Central memory CD4-positive, alpha-beta T cell (primary cell): ENCODE results near the gene ONECUT1.

Source experiments
- DNase-seq: peaks from one replicate; pipeline ENCODE4 v3.0.0; 2022

Gene ONECUT1

DNA sequence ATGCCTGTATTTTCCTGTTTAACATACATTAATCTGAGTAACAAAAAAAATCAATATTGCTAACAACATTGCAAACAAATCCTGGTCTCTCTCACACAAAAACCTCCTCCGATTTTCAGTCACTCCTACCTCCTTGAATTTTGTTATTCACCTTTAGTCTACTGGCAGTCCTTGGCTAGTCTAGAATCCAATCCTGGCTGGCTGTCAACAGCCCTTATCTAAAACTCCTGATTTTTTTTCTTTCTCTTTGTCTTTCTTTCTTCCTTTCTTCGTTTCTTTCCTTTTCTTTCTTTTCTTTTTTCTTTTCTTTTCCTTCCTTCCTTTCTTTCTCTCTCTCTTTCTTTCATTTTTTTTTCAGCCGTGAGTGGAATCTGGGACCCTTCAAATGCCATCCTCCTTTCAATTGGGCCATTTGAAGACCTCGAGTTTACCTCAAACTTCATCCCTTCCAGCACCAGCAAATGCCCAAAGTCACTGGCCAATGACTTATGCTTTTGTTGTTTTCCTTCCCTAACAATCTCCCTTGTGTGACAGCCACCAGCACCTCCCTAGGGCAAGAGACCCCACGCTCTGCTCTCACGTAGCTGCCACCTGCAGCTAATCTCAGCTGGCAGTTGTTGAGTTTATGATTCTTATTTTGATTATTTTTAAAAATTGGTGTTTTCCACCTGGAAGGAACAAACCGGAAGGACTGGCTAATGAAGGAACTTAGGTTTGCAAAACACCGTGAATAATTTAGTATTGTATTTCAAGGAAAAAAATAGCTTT, 6.8 kb upstream of the ONECUT1 start:
- DNase-seq: no peak

DNA sequence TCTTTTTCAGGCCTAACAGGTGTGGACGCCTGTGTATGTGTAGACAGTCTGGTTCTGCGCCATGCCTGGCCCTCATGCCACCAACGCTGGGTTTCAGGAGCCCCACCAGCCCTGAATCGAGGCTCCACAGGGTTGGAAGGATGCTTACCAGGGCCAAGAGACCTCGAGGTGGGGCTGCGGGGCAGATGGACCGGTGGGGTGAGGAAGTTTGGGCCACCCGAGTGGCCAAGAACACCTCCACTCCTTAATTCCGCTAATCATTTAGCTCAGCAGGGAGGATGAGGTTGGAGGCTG, 6.0 kb upstream of the ONECUT1 start:
- DNase-seq: no peak

GRCh38 chr15:52795464-52796227, 5.5 kb upstream of the ONECUT1 start:
- DNase-seq: no peak

GRCh38 chr15:52794665-52795463, 4.7 kb upstream of the ONECUT1 start:
- no peak for DNase-seq

DNA sequence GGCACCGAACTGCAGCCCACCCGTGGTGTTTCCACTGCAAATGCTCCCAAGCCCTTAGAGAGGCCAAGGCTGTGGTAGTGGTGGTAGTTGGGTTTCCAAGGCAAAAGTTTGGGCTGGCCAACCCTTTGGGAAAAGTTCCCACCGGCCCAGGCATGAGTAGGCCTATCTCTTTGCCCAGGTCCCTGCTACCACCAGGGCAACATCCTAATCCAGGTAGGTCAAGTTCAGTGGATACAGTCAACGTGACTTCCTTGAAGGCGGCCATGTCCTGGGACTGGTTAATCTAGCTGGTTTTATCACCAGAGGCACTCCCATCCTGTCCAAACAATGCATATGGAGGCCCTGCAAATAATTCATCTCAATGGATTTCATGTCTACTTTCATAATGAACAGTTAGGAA, 1.6 kb upstream of the ONECUT1 start:
- no peak for DNase-seq

GRCh38 chr15:52790941-52791751, 1.0 kb upstream of the ONECUT1 start:
- no peak for DNase-seq

DNA sequence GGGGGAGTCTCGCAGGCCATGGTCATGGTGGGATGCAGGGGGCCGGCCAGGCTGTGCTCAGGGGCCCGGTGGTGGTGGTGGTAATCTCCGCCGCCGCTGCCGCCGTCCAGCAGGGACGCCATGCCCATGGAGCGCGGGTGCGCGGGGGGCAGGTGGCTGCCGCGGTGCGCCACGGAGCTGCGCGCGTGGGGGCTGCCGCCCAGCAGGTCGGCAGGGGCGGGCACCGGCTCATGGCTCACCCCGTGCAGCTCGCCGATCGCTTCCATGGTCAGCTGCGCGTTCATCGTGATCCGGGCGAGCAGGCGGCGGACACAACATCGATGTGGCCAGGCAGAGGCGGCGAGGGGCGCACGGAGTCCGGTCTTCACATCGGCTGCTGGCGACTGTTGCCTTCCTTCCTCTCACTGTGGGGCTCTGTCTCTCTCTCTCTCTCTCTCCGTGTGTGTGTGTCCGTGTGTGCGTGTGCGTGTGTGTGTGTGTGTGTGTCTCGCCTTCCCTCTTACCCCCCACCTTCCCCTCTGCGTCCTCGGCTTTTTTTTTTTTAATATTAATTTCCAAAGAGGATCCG, 451 bp downstream of the ONECUT1 start:
- no peak for DNase-seq

GRCh38 chr15:52789008-52789600, 1.0 kb downstream of the ONECUT1 start:
- DNase-seq: no peak

GRCh38 chr15:52788099-52788986, 1.8 kb downstream of the ONECUT1 start:
- DNase-seq: no peak

GRCh38 chr15:52787549-52788098, 2.5 kb downstream of the ONECUT1 start:
- DNase-seq: no peak

GRCh38 chr15:52787123-52787503, 3.0 kb downstream of the ONECUT1 start:
- no peak for DNase-seq

- DNase-seq: no peak
These were observed 3.6 kb downstream of the ONECUT1 start for GRCh38 chr15:52786436-52787122.

DNA sequence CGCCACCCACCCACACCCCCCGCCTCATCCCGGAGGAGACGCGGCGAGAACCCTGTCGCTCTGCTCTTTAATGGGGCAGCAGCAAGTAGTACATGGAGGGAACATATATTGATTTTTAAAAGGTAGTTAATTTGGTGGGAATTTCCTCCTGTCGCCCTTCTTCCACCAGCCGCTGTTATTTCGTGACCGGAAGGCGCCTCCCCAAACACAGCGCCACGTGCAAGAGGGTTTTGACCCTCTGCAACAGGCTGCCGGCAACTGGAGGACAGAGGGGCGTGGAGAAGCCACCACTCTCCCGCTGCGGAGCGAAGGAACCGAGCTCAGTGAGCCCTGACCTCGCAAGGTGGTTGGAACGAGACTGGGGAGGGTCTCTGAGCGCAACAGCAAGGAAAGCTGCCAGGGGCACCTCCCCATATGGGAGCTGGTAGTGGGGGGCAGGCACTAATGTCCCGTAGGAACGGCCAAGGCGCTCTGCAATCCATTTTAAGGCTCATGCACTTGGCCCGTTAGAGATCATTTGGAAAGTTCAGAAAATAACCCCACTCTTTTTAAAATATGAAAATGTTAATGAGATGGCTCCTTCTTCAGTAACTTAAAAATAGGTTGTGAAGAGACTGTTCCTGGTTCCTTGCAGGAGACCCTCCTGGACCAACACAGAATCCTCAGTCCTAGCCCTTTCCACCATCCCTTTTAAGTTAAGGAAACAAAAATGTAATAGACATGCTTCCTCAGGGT, 4.3 kb downstream of the ONECUT1 start:
- DNase-seq: no peak

- no peak for DNase-seq
These were observed 5.1 kb downstream of the ONECUT1 start for GRCh38 chr15:52784799-52785671.

DNA sequence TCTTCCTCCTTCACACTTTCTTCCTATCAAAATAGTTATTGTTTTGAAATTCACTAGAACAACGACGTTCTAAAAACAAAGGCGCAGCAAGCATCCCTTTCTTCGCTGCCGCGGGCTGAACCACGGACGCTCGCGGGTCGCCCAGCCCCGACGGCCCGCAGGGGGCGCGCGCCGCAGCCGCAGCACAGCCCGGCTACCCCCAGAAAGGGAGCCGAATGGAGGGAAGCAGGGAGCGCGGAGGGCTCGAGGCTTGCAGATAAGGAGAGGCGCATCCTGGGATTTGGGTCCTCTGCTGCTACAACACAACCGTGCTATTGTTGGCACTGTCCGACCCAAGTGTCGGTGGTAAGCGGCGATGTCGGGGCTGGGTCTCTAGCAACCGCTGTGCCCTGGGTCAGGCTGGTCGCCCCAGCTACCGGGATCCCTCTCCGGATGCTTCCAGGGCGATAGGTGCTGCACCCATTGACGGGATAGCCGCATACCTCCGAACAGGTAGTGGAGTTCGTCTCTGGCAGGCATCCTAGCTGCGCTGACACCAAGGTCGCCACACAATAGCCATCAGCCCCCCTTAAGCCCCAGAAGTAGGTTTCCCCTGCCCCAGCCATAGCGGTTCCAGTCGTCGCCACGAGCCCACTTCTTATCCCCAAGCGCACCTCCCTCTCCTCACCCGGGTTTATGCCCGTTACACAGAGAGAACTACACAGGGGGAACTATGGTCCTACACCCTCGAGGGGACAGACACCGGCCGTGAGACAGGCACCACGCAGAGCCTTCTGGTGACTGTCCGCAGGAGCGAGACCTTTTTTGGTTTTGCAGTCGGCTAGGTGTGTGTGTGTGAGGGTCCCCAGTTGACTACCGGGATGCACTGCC, 6.0 kb downstream of the ONECUT1 start:
- DNase-seq: no peak

DNA sequence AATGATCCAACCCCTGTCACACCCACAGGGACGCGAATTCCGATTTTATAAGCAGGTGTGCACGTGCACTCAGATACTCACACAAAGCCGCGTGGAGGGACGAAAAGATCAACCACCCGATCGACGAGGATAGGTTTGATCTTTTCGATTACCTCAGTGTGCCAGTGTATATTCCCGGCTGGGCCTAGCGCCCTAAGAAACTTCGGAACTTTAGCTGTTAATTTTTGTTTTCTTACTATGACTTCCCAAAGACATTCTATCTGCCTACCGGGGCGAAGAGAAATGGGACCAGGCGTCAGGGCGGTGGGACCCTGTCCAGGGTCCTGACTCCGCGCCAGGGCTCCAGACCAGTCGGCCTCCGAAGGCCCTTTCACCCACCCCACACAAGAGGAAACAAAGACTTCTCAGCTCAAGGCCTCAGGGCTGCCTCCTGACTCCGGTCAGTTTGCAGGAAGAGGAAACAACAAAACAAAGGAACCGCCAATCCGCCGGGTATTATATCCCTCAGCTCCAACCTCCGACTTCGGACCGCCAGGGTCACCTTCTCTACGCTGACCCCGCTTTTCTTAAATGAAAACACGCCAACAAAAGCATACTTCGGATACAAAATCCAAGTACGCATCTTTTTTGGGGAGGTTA, 6.8 kb downstream of the ONECUT1 start:
- no peak for DNase-seq

DNA sequence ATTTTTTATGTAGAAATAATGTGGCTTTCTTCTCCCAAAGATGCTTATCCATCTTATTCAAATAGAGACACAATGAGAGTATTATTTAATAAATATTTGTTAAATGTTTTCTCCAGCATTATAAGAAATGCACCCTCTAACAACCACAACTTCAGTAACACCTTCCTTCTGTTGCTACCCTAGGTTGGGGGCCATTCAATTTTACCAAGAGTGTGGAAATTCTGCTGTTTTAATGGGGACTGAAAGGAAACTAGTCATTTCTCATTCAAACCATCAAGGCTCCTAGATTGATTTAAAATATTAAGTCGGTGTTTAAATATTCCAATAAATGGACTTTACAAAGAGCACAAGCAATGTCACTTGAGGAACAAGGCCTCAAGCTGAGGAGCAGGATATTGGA, 7.6 kb downstream of the ONECUT1 start:
- DNase-seq: no peak
